HEK293 (cell line): ENCODE results near the gene NLRP4.

Source experiments
- CTCF ChIA-PET: fragments of 350-600 bp; formaldehyde crosslinking; extraction: SDS; loops from one replicate; lab custom pipeline; 2021; ENCODE audit warnings: antibody characterized with exemption; lab: Yijun Ruan, JAX
- POLR2A ChIA-PET: fragments of 300-600 bp; formaldehyde crosslinking; extraction: SDS; loops from one replicate; lab custom pipeline; 2020; ENCODE audit warnings: antibody characterized with exemption, inconsistent platforms; lab: Yijun Ruan, JAX
- H3K27ac ChIP-seq: fragments of 200-500 bp; sonication (Bioruptor generic); 2 replicates; pipeline ENCODE4 v1.5.1; 2014; ENCODE audit warnings: low read depth, low read length, control low read depth, inconsistent platforms; ENCODE audit errors: extremely low read depth
- H3K36me3 ChIP-seq, 2 experiments: fragments of 200-500 bp in 1 of 2; sonication (Bioruptor generic) in 1 of 2; 1 replicate in 1 of 2; 2 replicates in 1 of 2; pipeline ENCODE4 v1.5.1; 2014 to 2017; ENCODE audit warnings: inconsistent platforms in 2 of 2, low read length in 2 of 2; ENCODE audit not compliant: control insufficient read depth in 2 of 2, insufficient read depth in 1 of 2
- H3K4me1 ChIP-seq: fragments of 200-500 bp; sonication (Bioruptor generic); 2 replicates; pipeline ENCODE4 v1.5.1; 2014; ENCODE audit warnings: mild to moderate bottlenecking, low read length, inconsistent platforms; ENCODE audit not compliant: control insufficient read depth, insufficient read depth
- H3K4me3 ChIP-seq: 2 replicates; pipeline ENCODE4 v1.5.1; 2011; ENCODE audit warnings: low read depth, mild to moderate bottlenecking, control low read depth, low read length, moderate library complexity
- H3K9me3 ChIP-seq: fragments of 200-500 bp; sonication (Bioruptor generic); 2 replicates; pipeline ENCODE4 v1.5.1; 2014; ENCODE audit warnings: low read depth, low read length, inconsistent platforms; ENCODE audit not compliant: control insufficient read depth, insufficient read depth
- AEBP2 ChIP-seq: fragments of 450-650 bp; formaldehyde crosslinking; IDR thresholded peaks from 2 replicates; pipeline ENCODE4 v1.5.1; 2016; ENCODE audit warnings: missing biosample characterization, missing genetic modification characterization, borderline replicate concordance
- BCL11B ChIP-seq: fragments of 450-650 bp; formaldehyde crosslinking; IDR thresholded peaks from 2 replicates; pipeline ENCODE4 v1.5.1; 2016; ENCODE audit warnings: low read depth, missing biosample characterization, missing genetic modification characterization
- MEIS1 ChIP-seq: sonication (generic); formaldehyde crosslinking; IDR thresholded peaks from 2 replicates; pipeline ENCODE4 v1.8.1; 2022; ENCODE audit warnings: missing genetic modification reagents, mild to moderate bottlenecking, borderline replicate concordance
- PBX3 ChIP-seq: sonication (generic); formaldehyde crosslinking; IDR thresholded peaks from 2 replicates; pipeline ENCODE4 v1.8.1; 2022; ENCODE audit warnings: mild to moderate bottlenecking, moderate library complexity, missing genetic modification reagents
- TSHZ1 ChIP-seq: fragments of 450-650 bp; formaldehyde crosslinking; IDR thresholded peaks from 2 replicates; pipeline ENCODE4 v1.5.1; 2016; ENCODE audit warnings: missing biosample characterization, missing genetic modification characterization, borderline replicate concordance
- YY1 ChIP-seq: fragments of 450-650 bp; formaldehyde crosslinking; IDR thresholded peaks from 2 replicates; pipeline ENCODE4 v1.5.1; 2018; ENCODE audit warnings: missing biosample characterization, missing genetic modification characterization
- YY2 ChIP-seq: fragments of 450-650 bp; formaldehyde crosslinking; IDR thresholded peaks from 2 replicates; pipeline ENCODE4 v1.5.1; 2016; ENCODE audit warnings: missing biosample characterization, missing genetic modification characterization
- ZNF140 ChIP-seq: fragments of 450-650 bp; formaldehyde crosslinking; IDR thresholded peaks from 2 replicates; pipeline ENCODE4 v1.5.1; 2016; ENCODE audit warnings: missing biosample characterization, missing genetic modification characterization
- ZNF146 ChIP-seq: fragments of 450-650 bp; formaldehyde crosslinking; IDR thresholded peaks from 2 replicates; pipeline ENCODE4 v1.5.1; 2016; ENCODE audit warnings: missing biosample characterization, missing genetic modification characterization
- ZNF23 ChIP-seq: fragments of 450-650 bp; formaldehyde crosslinking; IDR thresholded peaks from 2 replicates; pipeline ENCODE4 v1.5.1; 2016; ENCODE audit warnings: missing biosample characterization, missing genetic modification characterization, borderline replicate concordance
- ZNF24 ChIP-seq: fragments of 450-650 bp; formaldehyde crosslinking; IDR thresholded peaks from 2 replicates; pipeline ENCODE4 v1.5.1; 2016; ENCODE audit warnings: missing biosample characterization, missing genetic modification characterization
- ZNF37A ChIP-seq: fragments of 450-650 bp; IDR thresholded peaks from 2 replicates; pipeline ENCODE4 v1.5.1; 2018; ENCODE audit warnings: missing biosample characterization, missing genetic modification characterization
- ZNF571 ChIP-seq: fragments of 450-650 bp; formaldehyde crosslinking; IDR thresholded peaks from 2 replicates; pipeline ENCODE4 v1.5.0; 2017; ENCODE audit warnings: missing biosample characterization, missing genetic modification characterization
- ZNF600 ChIP-seq: fragments of 450-650 bp; formaldehyde crosslinking; IDR thresholded peaks from 2 replicates; pipeline ENCODE4 v1.5.1; 2016; ENCODE audit warnings: missing biosample characterization, missing genetic modification characterization
- ZNF610 ChIP-seq: fragments of 450-650 bp; formaldehyde crosslinking; IDR thresholded peaks from 2 replicates; pipeline ENCODE4 v1.5.1; 2016; ENCODE audit warnings: missing biosample characterization, missing genetic modification characterization, borderline replicate concordance
- ZNF626 ChIP-seq: fragments of 450-650 bp; sonication (Bioruptor Pico); formaldehyde crosslinking; IDR thresholded peaks from 2 replicates; pipeline ENCODE4 v1.5.1; 2018; ENCODE audit warnings: missing biosample characterization, missing genetic modification characterization, inconsistent platforms
- ZNF843 ChIP-seq: fragments of 450-650 bp; formaldehyde crosslinking; IDR thresholded peaks from 2 replicates; pipeline ENCODE4 v1.5.1; 2016; ENCODE audit warnings: missing biosample characterization, missing genetic modification characterization
- ZSCAN16 ChIP-seq: fragments of 450-650 bp; formaldehyde crosslinking; IDR thresholded peaks from 2 replicates; pipeline ENCODE4 v1.5.1; 2016; ENCODE audit warnings: missing biosample characterization, missing genetic modification characterization
- ZXDB ChIP-seq: fragments of 450-650 bp; formaldehyde crosslinking; IDR thresholded peaks from 2 replicates; pipeline ENCODE4 v1.5.1; 2016; ENCODE audit warnings: missing biosample characterization, missing genetic modification characterization

Gene NLRP4

GRCh38 chr19:55838906-55839305 lies 2.6 kb downstream of the NLRP4 start (continued):
- TF ChIP-seq ZNF37A (tag by site-specific recombination) (no peak), YY2 (tag by site-specific recombination) (no peak), ZNF626 (tag by site-specific recombination) (no peak), ZNF600 (tag by site-specific recombination) (no peak), PBX3 (no peak)

DNA sequence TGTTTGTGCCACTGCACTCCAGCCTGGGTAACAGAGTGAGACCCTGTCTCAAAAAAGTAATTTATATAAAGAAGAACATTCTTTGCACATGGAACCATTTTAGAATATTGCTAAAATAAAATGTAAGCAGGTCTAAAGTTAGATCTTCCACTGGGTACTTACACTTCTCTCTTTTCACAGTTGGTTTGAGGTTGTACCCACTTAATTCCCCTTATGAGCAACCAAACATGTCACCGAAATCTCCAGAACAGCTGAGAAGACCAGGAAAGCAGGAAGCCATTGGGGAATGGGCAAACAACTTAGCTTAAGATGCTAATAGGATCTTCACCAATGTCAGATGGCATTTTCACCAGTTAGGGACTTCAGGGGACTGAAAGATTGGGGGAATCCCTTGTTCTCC lies 18.8 kb downstream of the NLRP4 start:
- POLR2A ChIA-PET, result no interaction called here
- no peaks in the 10 kb centered on the region for H3K36me3 ChIP-seq
- CTCF ChIA-PET, result no interaction called here

GRCh38 chr19:55857149-55857548 lies 20.8 kb downstream of the NLRP4 start:
- CTCF ChIA-PET, result interaction anchor here (1.0 kb wide), 1 partner anchor 48 kb away, joined by 5 read pairs; no protein-coding TSS in a partner anchor
- Histone ChIP-seq H3K9me3 (no peaks in the 10 kb centered on the region), H3K4me1 (no peaks in the 10 kb centered on the region)
- POLR2A ChIA-PET, result no interaction called here
- TF ChIP-seq ZNF24 (tag by site-specific recombination), result no peak
- TF ChIP-seq TSHZ1 (tag by site-specific recombination), result no peak
- TF ChIP-seq MEIS1 (CRISPR knock-in tag), result no peak
- TF ChIP-seq AEBP2 (tag by site-specific recombination), result no peak
- no peak for TF ChIP-seq ZNF140 (tag by site-specific recombination)
- no peak for TF ChIP-seq ZNF843 (tag by site-specific recombination)
- no peak for TF ChIP-seq BCL11B (tag by site-specific recombination)
- TF ChIP-seq ZXDB (tag by site-specific recombination), result no peak
- TF ChIP-seq YY1 (tag by site-specific recombination), result no peak
- no peak for TF ChIP-seq ZNF146 (tag by site-specific recombination)
- TF ChIP-seq ZSCAN16 (tag by site-specific recombination), result no peak
- no peak for TF ChIP-seq ZNF610 (tag by site-specific recombination)
- TF ChIP-seq ZNF23 (tag by site-specific recombination), result no peak
- TF ChIP-seq, all 188 proteins: peak for 0
- no peak overlapping the region for H3K27ac ChIP-seq
- H3K36me3 ChIP-seq, result no peaks in the 10 kb centered on the region
- no peak overlapping the region for H3K4me3 ChIP-seq

More for the DNA sequence above, 18.8 kb downstream of the NLRP4 start:
- H3K9me3 ChIP-seq, result no peaks in the 10 kb centered on the region
- H3K27ac ChIP-seq, result no peak overlapping the region
- no peak for TF ChIP-seq ZNF571 (tag by site-specific recombination)
- H3K4me1 ChIP-seq, result no peaks in the 10 kb centered on the region
- no peak overlapping the region for H3K4me3 ChIP-seq
